Measurements from ENCODE around the gene CD244. TPM values are rescaled to one million over a fixed set of nuclear protein-coding genes. Genes with fewer than 3 reads are reported as not detected.
"Not testable (repeated sequence)": the region's sequence is repeated elsewhere in the genome, so short reads cannot be mapped to it uniquely, and the experiment has no call there.

The CD244 gene
- total RNA-seq, 1 donor from 2014 or later = not detected

- Mint-ChIP-seq H3K27ac (ENCODE audit: unreplicated experiment) (no peak within 1 kb of the TSS), H3K4me3 (ENCODE audit: unreplicated experiment) (no peak within 1 kb of the TSS), H3K36me3 (ENCODE audit: unreplicated experiment) (no peaks in the 10 kb centered on the region), H3K4me1 (ENCODE audit: unreplicated experiment) (no peaks in the 10 kb centered on the region), H3K9me3 (ENCODE audit: unreplicated experiment) (no peaks in the 10 kb centered on the region), H3K27me3 (ENCODE audit: unreplicated experiment) (no peaks in the 10 kb centered on the region)
- no peak for TF ChIP-seq CTCF (IDR thresholded peaks at IDR 0.05)
- DNase-seq (ENCODE audit: extremely low spot score, unreplicated experiment) = peak; percentile 62
These were observed 66.7 kb downstream of the CD244 start, which contains the start of gene LY9 for GRCh38 chr1:160795951-160796383. Gene LY9 (plus strand): TSS chr1:160796174. CDS start chr1:160796188, 14 bp downstream.

DNA sequence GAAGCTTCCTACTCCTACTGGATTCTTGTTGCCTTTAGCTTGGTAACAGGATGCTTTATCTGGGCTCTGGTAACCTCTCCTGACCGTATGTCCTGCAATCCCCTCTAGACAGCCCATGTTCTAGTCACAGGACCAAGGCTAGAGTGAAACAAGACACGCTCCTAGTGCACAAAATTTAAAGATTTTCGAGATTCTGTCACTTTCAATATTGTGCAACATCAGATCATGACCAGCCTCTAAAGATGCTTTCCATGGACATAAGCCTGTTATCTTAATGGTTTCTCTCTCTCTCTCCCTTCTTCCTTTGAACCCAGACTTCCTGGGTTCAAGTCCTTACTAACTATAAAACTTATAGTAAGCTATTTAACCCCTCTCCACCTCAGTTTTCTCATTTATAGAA is 68.3 kb downstream of the CD244 start:
- no peaks in the 10 kb centered on the region for H3K4me1 Mint-ChIP-seq (ENCODE audit: unreplicated experiment)
- H3K36me3 Mint-ChIP-seq (ENCODE audit: unreplicated experiment) = no peaks in the 10 kb centered on the region
- TF ChIP-seq CTCF (IDR thresholded peaks at IDR 0.05) = no peak
- no peaks in the 10 kb centered on the region for H3K27me3 Mint-ChIP-seq (ENCODE audit: unreplicated experiment)
- no peak overlapping the region for H3K27ac Mint-ChIP-seq (ENCODE audit: unreplicated experiment)
- H3K4me3 Mint-ChIP-seq (ENCODE audit: unreplicated experiment) = no peak overlapping the region
- H3K9me3 Mint-ChIP-seq (ENCODE audit: unreplicated experiment) = no peaks in the 10 kb centered on the region
- no peak for DNase-seq (ENCODE audit: extremely low spot score, unreplicated experiment)

GRCh38 chr1:160789702-160790611 is 72.7 kb downstream of the CD244 start:
- H3K4me1 Mint-ChIP-seq (ENCODE audit: unreplicated experiment) = no peaks in the 10 kb centered on the region
- no peaks in the 10 kb centered on the region for H3K36me3 Mint-ChIP-seq (ENCODE audit: unreplicated experiment)
- DNase-seq (ENCODE audit: extremely low spot score, unreplicated experiment) = no peak
- H3K4me3 Mint-ChIP-seq (ENCODE audit: unreplicated experiment) = no peak overlapping the region
- H3K27me3 Mint-ChIP-seq (ENCODE audit: unreplicated experiment) = no peaks in the 10 kb centered on the region
- H3K9me3 Mint-ChIP-seq (ENCODE audit: unreplicated experiment) = no peaks in the 10 kb centered on the region
- TF ChIP-seq CTCF (IDR thresholded peaks at IDR 0.05) = no peak
- H3K27ac Mint-ChIP-seq (ENCODE audit: unreplicated experiment) = no peak overlapping the region

- Mint-ChIP-seq H3K4me3 (ENCODE audit: unreplicated experiment) (no peak overlapping the region), H3K36me3 (ENCODE audit: unreplicated experiment) (no peaks in the 10 kb centered on the region), H3K27ac (ENCODE audit: unreplicated experiment) (no peak overlapping the region), H3K27me3 (ENCODE audit: unreplicated experiment) (no peaks in the 10 kb centered on the region), H3K9me3 (ENCODE audit: unreplicated experiment) (no peaks in the 10 kb centered on the region), H3K4me1 (ENCODE audit: unreplicated experiment) (no peaks in the 10 kb centered on the region)
- TF ChIP-seq CTCF (IDR thresholded peaks at IDR 0.05) = no peak
- no peak for DNase-seq (ENCODE audit: extremely low spot score, unreplicated experiment)
These were observed 73.5 kb downstream of the CD244 start for GRCh38 chr1:160789051-160789701.

- not testable (repeated sequence) for H3K27ac Mint-ChIP-seq (ENCODE audit: unreplicated experiment); H3K27me3 Mint-ChIP-seq (ENCODE audit: unreplicated experiment); H3K4me1 Mint-ChIP-seq (ENCODE audit: unreplicated experiment); H3K36me3 Mint-ChIP-seq (ENCODE audit: unreplicated experiment); H3K9me3 Mint-ChIP-seq (ENCODE audit: unreplicated experiment); H3K4me3 Mint-ChIP-seq (ENCODE audit: unreplicated experiment)
- DNase-seq (ENCODE audit: extremely low spot score, unreplicated experiment) = peak; percentile 34
These were observed 79.5 kb downstream of the CD244 start for GRCh38 chr1:160782988-160783765.

Data from osteocyte (in vitro differentiated cells).